GM19452 (cell line): ENCODE data around the gene RABAC1.
"Not testable (repeated sequence)": the region's sequence is repeated elsewhere in the genome, so short reads cannot be mapped to it uniquely, and the experiment has no call there.

Experiments used
- ATAC-seq: cut with Tn5 transposase; IDR thresholded peaks from one replicate; pipeline ENCODE4 v1.9.1; 2021; ENCODE audit not compliant: unreplicated experiment

RABAC1 gene

DNA sequence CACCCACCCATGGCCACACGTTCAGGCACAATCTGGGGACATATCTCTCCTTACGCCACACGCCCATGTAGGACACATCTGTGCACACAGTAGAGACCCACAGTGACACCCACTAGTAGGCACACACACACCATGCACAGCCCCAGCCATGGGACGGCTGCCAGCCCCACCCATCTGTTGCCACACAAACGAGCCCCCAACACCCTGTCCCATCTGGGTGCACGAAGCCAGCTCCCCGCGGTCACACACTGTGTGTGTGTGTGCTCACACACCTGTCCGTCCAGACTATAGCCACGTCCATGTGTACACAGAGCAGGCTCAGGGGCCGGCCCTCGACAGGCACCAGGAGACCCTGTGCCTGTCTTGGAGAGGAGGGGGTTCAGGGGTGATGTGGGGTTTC lies 41.4 kb downstream of the RABAC1 start:
- ATAC-seq, result no peak

DNA sequence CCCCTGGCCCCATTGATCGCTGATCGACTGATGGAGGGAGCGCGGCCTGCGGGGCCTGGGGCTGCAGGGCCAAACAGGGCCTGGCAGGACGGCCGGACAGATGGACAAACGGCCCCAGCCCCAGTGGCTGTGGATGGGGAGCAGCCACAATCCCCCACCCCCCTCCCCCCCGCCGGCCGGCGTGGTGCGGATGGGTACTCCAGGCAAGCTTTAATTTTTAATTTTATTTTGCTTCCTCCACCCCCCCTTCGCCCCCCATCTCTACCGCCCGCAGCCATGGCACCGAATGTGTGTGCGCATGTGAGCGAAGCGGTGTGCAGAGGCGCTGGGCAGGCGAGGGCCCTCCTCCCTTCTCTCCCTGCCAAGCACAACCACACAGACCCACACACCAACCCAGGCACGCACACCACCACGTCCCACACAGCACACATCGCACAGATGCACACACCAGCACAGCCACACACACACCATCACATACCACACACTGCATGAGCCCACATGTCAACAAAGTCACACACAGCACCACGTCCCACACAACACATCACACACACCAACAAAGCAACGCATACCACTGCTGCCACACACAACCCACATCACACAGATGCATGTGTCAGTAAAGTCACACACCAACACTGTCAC lies 43.2 kb downstream of the RABAC1 start:
- no peak for ATAC-seq

DNA sequence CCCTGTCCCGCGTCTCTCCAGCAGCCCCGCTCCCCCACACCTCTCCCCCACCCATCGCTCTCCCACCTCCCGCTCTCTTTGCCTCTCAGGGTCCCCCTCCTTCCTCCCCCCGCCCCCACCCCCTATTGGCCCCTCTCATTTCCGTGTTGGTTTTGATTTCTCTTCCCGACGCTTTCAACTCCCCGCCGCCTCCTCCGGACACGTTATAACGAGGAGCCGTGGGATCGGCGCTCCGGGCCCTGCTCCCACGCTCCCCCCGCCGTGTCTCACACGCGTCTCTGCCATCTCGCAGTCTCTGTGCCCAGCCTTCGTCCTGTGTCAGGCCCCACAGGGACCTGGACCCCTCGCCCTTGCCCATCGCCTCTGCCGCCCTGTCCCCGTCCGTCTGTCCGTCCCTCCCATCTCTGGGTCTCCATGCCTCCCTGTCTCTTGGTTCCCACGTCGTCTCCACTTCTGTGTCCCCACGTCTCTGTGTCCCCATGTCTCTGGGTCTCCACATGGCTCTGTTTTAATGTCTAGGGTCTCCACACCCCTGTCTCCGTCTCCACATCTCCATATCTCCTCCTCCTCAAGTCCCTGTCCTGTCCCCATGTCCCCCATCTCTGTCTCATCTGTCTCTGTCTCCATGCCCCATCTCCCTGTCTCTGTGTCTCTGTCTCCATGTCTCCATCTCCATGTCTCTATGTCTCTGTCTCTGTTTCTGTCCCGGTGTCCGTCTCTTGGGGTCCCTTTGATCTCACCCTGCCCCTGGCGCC lies 43.9 kb downstream of the RABAC1 start:
- ATAC-seq, result no peak

DNA sequence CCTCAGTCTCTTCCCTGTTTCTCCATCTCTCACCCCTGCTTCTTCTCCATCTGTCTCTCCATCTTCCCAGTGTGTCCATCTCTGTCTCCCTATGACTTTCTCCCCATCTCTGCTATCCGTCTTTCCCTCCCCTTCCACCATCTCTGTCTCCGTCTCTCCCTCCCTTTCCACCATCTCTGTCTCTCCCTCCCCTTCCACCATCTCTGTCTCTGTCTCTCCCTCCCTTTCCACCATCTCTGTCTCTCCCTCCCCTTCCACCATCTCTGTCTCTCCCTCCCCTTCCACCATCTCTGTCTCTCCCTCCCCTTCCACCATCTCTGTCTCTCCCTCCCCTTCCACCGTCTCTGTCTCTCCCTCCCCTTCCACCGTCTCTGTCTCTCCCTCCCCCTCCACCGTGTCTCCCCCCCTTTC lies 44.7 kb downstream of the RABAC1 start:
- not testable (repeated sequence) for ATAC-seq

DNA sequence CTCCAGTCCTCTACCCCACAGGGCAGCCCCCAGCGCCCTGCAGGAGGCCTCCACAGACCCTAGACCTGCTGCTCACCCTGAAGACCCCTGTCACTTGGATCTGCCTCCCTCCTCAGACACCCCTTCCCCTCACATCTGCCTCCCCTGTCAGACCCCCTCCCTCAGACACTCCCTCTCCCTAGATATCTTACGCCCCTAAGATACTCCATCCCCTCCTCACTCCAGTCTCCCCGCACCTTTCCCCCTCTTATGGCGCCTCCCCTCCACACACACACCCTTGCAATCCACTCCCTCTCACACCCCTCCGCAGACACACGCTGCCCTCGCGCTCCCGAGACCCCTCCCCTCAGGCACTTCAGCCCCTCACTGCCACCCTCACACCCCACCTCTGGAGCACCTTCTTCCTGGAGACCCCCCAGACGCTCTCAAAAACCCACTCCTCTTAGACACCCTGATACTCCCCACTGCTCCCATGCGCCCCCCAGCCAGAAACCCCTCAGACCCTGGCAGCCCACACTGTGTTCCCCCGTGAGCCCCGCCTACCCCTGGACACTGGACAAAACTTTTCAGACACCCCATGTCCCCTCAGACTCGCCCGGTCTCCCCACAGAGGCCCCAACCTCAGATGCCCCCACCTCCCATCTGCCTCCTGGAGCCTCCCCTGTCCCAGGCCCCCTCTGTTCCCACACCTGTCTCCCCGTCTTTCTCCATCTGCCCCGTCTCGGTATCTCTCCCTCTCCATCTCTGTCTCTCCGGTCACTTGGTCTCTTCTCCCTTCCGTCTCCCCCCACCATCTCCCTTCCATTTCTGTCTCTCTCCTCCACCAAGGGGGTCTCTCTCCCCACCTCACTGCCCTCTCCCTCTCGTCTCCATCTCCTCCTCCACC lies 45.3 kb downstream of the RABAC1 start:
- no peak for ATAC-seq

DNA sequence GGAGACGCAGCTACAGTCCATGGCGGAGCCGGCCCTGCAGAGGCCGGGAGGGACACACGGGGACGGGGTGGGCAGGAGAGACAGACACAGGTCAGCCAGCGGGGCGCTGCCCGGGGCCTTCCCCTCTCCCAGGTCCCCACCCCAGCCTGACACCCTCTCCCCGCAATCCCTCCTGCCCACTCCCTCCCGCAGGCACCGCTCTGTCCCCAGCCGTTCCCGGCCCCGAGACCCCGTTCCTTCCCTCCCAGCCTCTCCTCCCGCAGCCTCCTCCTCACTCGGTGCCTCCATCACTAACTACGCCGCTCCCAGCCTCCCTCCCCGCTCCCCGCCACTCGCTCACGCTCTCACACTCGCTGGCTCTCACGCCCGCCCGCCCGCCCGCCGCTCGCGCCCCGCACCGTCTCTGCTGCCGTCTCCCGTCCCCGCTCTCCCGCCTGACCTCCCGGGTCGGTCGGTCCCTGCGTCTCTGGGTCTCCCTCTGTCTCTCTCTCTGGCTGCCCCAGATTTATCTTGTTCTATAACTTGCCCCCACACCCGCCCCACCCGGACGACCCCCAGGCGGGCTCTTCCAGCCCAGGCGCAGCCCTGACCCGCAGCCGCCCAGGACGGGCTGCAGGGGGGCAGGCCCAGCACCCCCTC lies 46.1 kb downstream of the RABAC1 start:
- no peak for ATAC-seq

DNA sequence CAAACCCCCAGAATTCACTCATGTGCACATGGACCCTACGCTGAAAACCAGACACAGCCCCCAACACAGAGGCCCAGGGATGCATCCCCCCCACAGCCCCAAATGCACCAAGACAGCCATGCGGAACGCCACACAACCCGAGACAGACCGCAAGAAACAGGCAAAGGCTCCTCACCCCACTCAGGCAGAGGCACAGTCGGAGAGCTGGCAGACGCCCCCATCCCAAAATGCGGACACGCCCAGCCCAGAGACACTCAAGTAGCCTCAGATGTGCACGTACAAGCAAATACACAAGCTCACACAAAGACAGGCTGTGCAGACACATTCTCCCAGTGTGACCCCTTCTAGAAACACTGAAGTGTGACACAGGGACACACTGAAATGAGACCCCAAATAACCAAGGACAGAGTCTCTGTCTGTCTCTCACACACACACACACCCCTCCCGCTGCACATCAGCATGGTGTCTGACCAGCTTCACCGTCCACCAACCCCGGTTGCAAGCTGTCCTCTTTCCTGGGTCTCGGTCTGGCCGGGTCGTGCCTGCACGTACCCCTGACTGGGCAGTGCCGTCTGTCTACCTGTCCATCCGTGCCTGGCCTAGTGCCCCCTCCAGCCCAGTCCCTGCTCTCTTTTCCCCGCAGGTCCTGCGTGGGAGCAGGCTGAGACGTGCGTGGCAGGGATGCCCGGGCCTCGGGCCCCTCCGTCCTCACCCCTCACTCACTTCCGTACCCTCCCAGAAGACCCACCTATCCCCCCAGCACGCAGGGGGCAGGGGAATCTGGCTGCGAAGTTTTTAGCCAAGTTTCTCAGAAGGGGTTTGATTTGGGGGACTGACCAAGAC lies 47.0 kb downstream of the RABAC1 start:
- ATAC-seq, result no peak

DNA sequence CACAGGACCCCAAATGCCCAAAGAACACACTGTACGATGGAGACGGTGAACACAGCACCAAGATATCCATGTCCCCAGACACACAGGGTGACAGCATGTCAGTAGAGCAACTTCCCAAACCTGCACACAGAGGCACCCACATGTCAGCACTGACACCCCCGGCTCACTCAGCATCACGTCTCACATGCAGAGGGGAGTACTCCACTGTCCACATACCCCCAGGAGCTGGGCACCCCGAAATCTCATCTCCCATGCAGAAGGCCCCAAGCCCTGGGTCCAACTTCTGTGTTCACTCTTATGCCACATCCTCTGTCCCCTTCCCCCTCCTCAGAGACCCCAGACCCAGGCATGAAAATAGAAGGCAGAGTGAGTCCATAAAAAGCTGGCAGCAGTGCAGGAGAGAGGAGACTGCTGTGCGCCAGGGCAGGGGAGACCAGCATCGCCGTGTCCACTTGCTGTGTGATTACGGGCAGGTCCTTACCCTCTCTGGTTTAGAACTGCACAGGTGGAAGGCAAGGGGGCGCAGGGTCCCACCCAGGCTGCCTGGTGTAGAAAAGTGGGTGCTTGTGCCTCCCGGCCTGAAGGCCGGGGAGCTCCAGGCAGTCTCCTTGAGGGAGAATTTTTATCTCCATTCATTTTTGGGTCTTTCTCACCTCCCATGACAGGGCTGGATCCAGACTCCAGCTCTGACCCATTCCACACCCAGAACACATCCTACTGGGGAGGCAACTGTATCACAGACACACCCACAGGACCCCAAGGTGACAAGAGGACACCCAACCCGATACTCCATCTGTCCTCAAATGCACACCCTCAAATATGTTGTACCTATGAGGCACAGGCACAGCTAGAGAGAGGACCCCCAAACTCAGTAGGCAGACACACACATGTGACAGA lies 47.9 kb downstream of the RABAC1 start:
- no peak for ATAC-seq

DNA sequence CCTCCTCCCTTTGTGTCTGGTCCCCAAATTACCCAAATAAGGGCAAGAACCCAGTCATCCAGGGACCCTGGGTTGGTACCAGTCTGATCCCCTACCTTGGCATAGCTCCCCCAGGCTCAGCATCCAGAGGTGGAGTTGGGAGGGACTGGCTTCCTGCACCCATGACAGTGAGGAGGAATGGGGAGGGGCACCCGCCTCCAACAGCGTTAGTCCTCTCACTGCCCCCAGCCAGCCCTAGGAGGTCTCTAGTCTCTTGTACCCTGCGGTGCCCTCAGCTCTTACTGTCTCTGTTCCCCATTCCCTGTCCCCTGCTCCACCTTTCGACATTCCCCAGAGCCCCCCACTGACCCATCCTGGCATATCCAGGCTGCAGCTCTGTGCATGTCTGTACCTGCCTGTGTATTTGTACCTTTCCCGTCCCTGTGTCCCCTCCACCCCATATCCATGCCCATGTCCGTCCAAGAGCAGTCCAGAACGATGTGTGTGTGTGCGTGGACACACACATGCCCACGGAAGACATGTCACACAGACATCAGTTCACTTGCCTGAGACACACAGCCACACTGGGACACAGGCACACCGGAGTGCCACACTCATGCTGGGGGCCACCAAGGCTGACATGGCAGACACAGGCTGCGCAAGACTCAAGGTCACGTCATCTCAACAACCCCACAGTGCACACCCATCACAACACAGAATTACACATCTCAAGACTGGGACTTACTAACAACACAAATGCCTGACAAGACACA lies 48.7 kb downstream of the RABAC1 start:
- ATAC-seq, result no peak

DNA sequence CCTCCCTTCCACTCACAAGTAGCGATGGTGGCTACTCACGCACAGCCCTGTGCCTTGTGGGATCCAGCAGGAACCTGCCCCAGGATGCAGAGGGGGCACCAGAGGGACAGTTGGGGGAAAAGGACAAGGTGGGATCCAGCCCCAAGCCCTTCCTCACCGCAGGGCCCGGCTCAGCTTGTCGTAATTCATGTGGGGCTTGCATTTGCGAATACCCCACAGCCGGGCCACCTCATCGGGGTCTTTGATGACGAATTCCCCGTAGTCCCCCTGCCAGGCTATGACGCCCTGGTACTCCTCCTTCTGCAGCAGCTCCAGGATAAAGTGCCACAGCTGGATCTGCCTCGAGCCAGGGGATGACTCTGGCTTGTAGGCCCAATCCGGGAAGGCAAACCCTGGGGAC lies 49.4 kb downstream of the RABAC1 start:
- ATAC-seq, result no peak

DNA sequence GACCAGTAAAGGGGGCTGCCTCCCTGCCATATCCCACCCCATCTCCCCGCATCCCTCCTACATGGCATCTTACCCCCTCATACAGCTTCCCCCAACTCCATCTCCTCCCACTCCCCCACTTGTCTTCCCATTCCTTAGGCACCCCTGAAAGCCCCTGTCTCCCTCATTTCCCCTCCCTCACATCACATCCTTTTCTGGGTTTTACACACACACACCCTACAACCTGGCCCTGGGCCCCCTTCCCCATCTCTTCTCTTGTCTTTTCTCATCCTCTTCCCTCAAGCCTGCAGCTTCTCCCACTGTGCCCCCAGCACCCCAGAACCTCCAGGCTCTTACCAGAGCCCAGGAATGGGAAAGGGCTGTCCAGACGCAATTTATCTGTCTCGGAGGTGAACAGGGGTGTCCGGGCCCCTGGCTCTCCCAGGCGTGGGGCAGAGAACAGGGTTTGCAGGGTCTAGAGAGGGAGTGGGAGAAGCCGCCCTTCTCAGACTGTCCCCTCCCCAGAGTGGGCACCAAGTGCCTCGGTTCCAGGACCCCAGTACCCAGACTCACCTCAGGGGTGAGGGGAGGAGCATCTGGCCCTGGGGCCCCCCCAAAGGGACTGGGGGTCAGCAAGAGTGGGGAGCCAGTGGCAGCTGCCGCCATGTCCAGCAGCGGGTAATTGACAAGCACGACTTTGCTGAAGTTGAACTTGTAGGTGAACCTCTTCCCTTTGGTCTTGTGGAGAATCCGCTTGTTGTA lies 50.2 kb downstream of the RABAC1 start:
- ATAC-seq, result no peak

DNA sequence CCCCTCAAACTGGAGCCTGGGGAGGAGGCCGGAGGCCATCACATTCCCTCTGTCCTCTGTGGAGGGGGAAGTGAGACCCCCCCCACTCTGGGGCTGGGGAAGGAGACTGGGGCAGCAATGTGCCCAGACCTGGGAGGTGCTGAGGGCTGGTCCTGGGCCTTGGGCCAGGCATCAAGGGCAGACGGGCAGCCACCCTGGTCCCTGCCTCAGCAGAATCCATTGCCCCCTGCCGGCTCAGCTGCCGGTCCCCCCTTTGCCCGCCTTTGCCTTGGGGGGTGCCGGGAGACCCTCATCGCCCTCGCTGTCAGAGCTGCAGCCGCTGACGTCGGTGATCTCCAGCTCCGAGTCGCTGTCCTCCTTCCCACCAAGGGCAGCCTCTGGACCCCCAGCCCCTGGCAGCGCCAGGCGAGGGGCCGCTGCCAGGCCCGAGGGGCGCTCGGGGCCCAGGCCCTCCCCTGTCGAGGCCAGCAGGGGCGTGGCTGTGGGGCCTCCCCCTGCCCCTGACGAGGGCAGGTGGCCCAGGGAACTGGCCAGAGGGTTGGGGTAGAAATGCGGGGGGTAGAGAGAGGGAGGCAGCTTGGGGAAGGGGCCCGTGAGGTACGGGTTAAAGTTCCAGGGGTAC lies 51.0 kb downstream of the RABAC1 start:
- ATAC-seq, result no peak

DNA sequence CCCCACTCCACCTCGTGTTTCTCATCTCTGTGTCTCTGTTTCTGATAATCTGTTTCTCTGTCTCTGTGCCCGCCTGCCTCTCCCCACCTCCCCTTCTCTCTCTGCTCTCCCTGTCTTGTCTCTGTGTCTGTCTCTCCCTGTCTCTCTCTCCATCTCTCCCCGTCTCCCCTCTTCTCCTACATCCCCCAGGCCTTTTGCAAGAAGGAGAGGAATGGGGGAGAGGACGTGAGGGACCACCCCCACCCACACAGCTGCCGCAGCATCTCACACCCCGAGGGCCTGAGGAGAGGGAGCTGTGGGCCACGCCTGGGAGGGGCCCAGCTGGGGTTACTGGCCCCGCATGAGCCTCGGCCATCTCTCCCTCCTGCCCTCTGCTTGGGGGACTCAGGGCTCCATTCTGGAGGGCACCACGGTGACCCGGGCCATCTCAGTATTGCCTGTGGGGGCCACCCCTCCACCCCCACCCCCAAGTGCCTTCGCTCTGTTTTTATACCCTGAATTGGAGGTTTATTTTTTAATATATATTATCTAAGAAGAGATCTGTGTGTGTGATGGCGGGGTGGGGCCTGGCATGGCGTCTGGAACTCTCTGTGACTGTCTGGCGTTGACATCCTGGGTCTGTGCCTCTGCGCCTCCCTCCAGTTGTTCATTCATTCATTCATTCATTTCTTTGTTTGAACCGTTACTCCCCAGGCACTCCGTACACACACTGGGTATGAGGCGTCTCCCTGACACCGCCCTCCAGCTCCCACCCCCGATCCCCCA lies 52.0 kb downstream of the RABAC1 start:
- ATAC-seq, result no peak
